H1 (cell line): ENCODE data around the gene ALLC. TPM values are rescaled to one million over a fixed set of nuclear protein-coding genes. Genes with fewer than 3 reads are reported as not detected.

ENCODE experiments used
- CTCF ChIA-PET: fragments of 300-600 bp; sonication (Branson Sonifier 250); formaldehyde crosslinking; loops from one replicate; lab custom pipeline; 2021; ENCODE audit not compliant: partially characterized antibody; lab: Charles Lee
- POLR2A ChIA-PET: fragments of 300-600 bp; sonication (Branson Sonifier 250); formaldehyde crosslinking; loops from one replicate; lab custom pipeline; 2021; ENCODE audit warnings: inconsistent platforms; ENCODE audit not compliant: partially characterized antibody; lab: Charles Lee
- DNase-seq, 2 experiments: peaks; one replicate each; pipeline versions ENCODE4 v3.0.0 to v3.0.0-alpha.2; 2010 to 2022; ENCODE audit warnings: low spot score in 2 of 2, low read depth in 1 of 2, mixed read lengths in 1 of 2
- FAIRE-seq: peaks from 2 replicates; lab custom pipeline; 2011; peaks lifted over from hg19 to GRCh38; lab: Jason Lieb, UNC
- H2AFZ ChIP-seq: 2 replicates; pipeline ENCODE4 v1.8.1; 2012; ENCODE audit warnings: low read length, inconsistent platforms
- H2AK5ac ChIP-seq: 2 replicates; pipeline ENCODE4 v1.6.1; 2013; ENCODE audit warnings: low read depth, low read length
- H2BK120ac ChIP-seq: replicated peaks from 2 replicates; pipeline ENCODE3; 2013; ENCODE audit warnings: low read depth, low read length, inconsistent platforms
- H2BK12ac ChIP-seq: 2 replicates; pipeline ENCODE4 v1.6.1; 2013; ENCODE audit warnings: low read depth, low read length
- H2BK15ac ChIP-seq: 2 replicates; pipeline ENCODE4 v1.6.1; 2013; ENCODE audit warnings: low read length
- H2BK20ac ChIP-seq: 2 replicates; pipeline ENCODE4 v1.6.1; 2013; ENCODE audit warnings: low read length
- H2BK5ac ChIP-seq: 2 replicates; pipeline ENCODE4 v1.6.1; 2013; ENCODE audit warnings: low read depth, low read length
- H3K14ac ChIP-seq: 2 replicates; pipeline ENCODE4 v1.6.1; 2013; ENCODE audit warnings: inconsistent platforms; ENCODE audit not compliant: insufficient read length
- H3K18ac ChIP-seq: 2 replicates; pipeline ENCODE4 v1.6.1; 2013; ENCODE audit warnings: low read length; ENCODE audit errors: extremely low read depth
- H3K23ac ChIP-seq: 2 replicates; pipeline ENCODE4 v1.6.1; 2013; ENCODE audit warnings: inconsistent platforms; ENCODE audit not compliant: insufficient read length
- H3K23me2 ChIP-seq: 2 replicates; pipeline ENCODE4 v1.6.1; 2013; ENCODE audit warnings: low read depth, low read length
- H3K27ac ChIP-seq: 2 replicates; pipeline ENCODE4 v1.6.1; 2011; ENCODE audit warnings: low read depth, low read length, inconsistent platforms
- H3K27me3 ChIP-seq, 4 experiments: replicated peaks in 1 of 4; 1 replicate in 1 of 4; 2 replicates in 3 of 4; pipeline versions ENCODE4 v1.6.1 to v1.8.1; 2011 to 2013; ENCODE audit warnings: low read length in 3 of 4, mild to moderate bottlenecking in 3 of 4, inconsistent platforms in 2 of 4, mixed read lengths in 2 of 4, moderate library complexity in 1 of 4; ENCODE audit not compliant: control insufficient read depth in 3 of 4, insufficient read depth in 3 of 4; ENCODE audit errors: extremely low read depth in 1 of 4
- H3K36me3 ChIP-seq, 4 experiments: 2 replicates each; pipeline versions ENCODE4 v1.6.1 to v1.8.1; 2011 to 2013; ENCODE audit warnings: mild to moderate bottlenecking in 4 of 4, low read length in 3 of 4, moderate library complexity in 2 of 4, control low read depth in 1 of 4, inconsistent platforms in 1 of 4; ENCODE audit not compliant: insufficient read depth in 4 of 4, control insufficient read depth in 2 of 4
- H3K4ac ChIP-seq: replicated peaks from 2 replicates; pipeline ENCODE3; 2013; ENCODE audit warnings: low read length, low read depth, mixed read lengths, inconsistent platforms; ENCODE audit not compliant: insufficient read length
- H3K4me1 ChIP-seq, 4 experiments: replicated peaks in 1 of 4; 1 replicate in 1 of 4; 2 replicates in 3 of 4; pipeline versions ENCODE4 v1.6.1 to v1.8.1; 2011 to 2013; ENCODE audit warnings: low read length in 3 of 4, inconsistent platforms in 2 of 4, mixed read lengths in 1 of 4; ENCODE audit not compliant: insufficient read depth in 4 of 4, control insufficient read depth in 3 of 4
- H3K4me2 ChIP-seq, 2 experiments: 2 replicates each; pipeline versions ENCODE4 v1.6.1 to v1.8.1; 2011 to 2013; ENCODE audit warnings: low read depth in 2 of 2, low read length in 2 of 2, control low read depth in 1 of 2, inconsistent platforms in 1 of 2, mild to moderate bottlenecking in 1 of 2; ENCODE audit not compliant: insufficient read depth in 1 of 2
- H3K4me3 ChIP-seq, 4 experiments: fragments of 200-600, 300-600 bp in 1 of 4; sonication (generic), shearing (Covaris generic), sonication (Bioruptor Twin) in 1 of 4; 2 replicates each; pipeline versions ENCODE4 v1.5.1 to v1.8.1; 2011 to 2016; ENCODE audit warnings: low read length in 4 of 4, low read depth in 3 of 4, control low read depth in 2 of 4, inconsistent platforms in 2 of 4, mild to moderate bottlenecking in 2 of 4, mixed read lengths in 1 of 4, moderate library complexity in 1 of 4; ENCODE audit not compliant: insufficient read depth in 2 of 4; ENCODE audit errors: extremely low read depth in 1 of 4
- H3K56ac ChIP-seq: replicated peaks from 2 replicates; pipeline ENCODE3; 2013; ENCODE audit warnings: low read depth, mild to moderate bottlenecking, mixed read lengths, low read length, inconsistent platforms; ENCODE audit not compliant: insufficient read length
- H3K79me1 ChIP-seq: 2 replicates; pipeline ENCODE4 v1.6.1; 2013; ENCODE audit warnings: low read depth, low read length, control low read depth
- H3K79me2 ChIP-seq, 2 experiments: 2 replicates each; pipeline versions ENCODE4 v1.6.1 to v1.8.1; 2012 to 2013; ENCODE audit warnings: low read length in 2 of 2, mild to moderate bottlenecking in 2 of 2, inconsistent platforms in 1 of 2; ENCODE audit not compliant: insufficient read depth in 2 of 2, control insufficient read depth in 1 of 2
- H3K9ac ChIP-seq, 4 experiments: replicated peaks in 1 of 4; 1 replicate in 1 of 4; 2 replicates in 3 of 4; pipeline versions ENCODE4 v1.6.1 to v1.8.1; 2011 to 2013; ENCODE audit warnings: low read depth in 3 of 4, low read length in 3 of 4, control low read depth in 2 of 4, mild to moderate bottlenecking in 2 of 4, moderate library complexity in 2 of 4, inconsistent platforms in 1 of 4; ENCODE audit errors: extremely low read depth in 1 of 4
- H3K9me3 ChIP-seq, 2 experiments: 2 replicates each; pipeline versions ENCODE4 v1.6.1 to v1.8.1; 2012 to 2013; ENCODE audit warnings: mild to moderate bottlenecking in 2 of 2, moderate library complexity in 2 of 2, control low read depth in 1 of 2, inconsistent platforms in 1 of 2, low read depth in 1 of 2, low read length in 1 of 2, mixed read lengths in 1 of 2; ENCODE audit not compliant: insufficient read depth in 2 of 2
- H4K20me1 ChIP-seq, 2 experiments: replicated peaks in 1 of 2; 2 replicates each; pipeline versions ENCODE3 to v1.8.1; 2011 to 2013; ENCODE audit warnings: inconsistent platforms in 2 of 2, low read length in 2 of 2, mild to moderate bottlenecking in 1 of 2; ENCODE audit not compliant: insufficient read depth in 2 of 2, control insufficient read depth in 1 of 2
- H4K5ac ChIP-seq: 2 replicates; pipeline ENCODE4 v1.6.1; 2013; ENCODE audit warnings: low read length, low read depth, mixed read lengths, inconsistent platforms; ENCODE audit not compliant: insufficient read length
- H4K8ac ChIP-seq: 2 replicates; pipeline ENCODE4 v1.8.0; 2013; ENCODE audit warnings: mild to moderate bottlenecking, moderate library complexity, low read length, inconsistent platforms; ENCODE audit not compliant: insufficient read depth; ENCODE audit errors: extremely low read depth
- H4K91ac ChIP-seq: replicated peaks from 2 replicates; pipeline ENCODE3; 2013; ENCODE audit warnings: low read length, mixed read lengths, inconsistent platforms; ENCODE audit not compliant: insufficient read length
- BACH1 ChIP-seq: IDR thresholded peaks from 2 replicates; pipeline ENCODE4 v1.6.1; 2012; ENCODE audit warnings: low read length, improper control_type of control experiment
- CBX8 ChIP-seq: fragments of 300-800, 300-1000 bp; sonication (generic); IDR thresholded peaks from 2 replicates; pipeline ENCODE4 v1.7.1; 2016; ENCODE audit warnings: low read depth, low read length, borderline replicate concordance
- EP300 ChIP-seq, 2 experiments: IDR thresholded peaks; 1 replicate in 1 of 2; 2 replicates in 1 of 2; pipeline ENCODE4 v1.6.1; 2011 to 2012; ENCODE audit warnings: low read depth in 2 of 2, low read length in 2 of 2, mild to moderate bottlenecking in 2 of 2, borderline replicate concordance in 1 of 2, inconsistent platforms in 1 of 2, moderate library complexity in 1 of 2
- GABPA ChIP-seq: IDR thresholded peaks from 2 replicates; pipeline ENCODE4 v1.6.1; 2011; ENCODE audit warnings: mild to moderate bottlenecking, low read length, moderate library complexity, borderline replicate concordance; ENCODE audit not compliant: insufficient read depth
- HDAC2 ChIP-seq, 2 experiments: fragments of 300-600 bp in 1 of 2; sonication (generic) in 1 of 2; IDR thresholded peaks; 2 replicates each; pipeline ENCODE4 v1.6.1; 2011 to 2012; ENCODE audit warnings: low read depth in 2 of 2, low read length in 2 of 2, mild to moderate bottlenecking in 2 of 2, moderate library complexity in 2 of 2, borderline replicate concordance in 1 of 2, inconsistent platforms in 1 of 2
- MAX ChIP-seq: IDR thresholded peaks from 2 replicates; pipeline ENCODE4 v1.6.1; 2012; ENCODE audit warnings: inconsistent platforms
- NRF1 ChIP-seq: IDR thresholded peaks from 2 replicates; pipeline ENCODE4 v1.6.1; 2011; ENCODE audit warnings: mild to moderate bottlenecking, low read depth, low read length, improper control_type of control experiment
- POU5F1 ChIP-seq: IDR thresholded peaks from 2 replicates; pipeline ENCODE4 v1.6.1; 2011; ENCODE audit warnings: low read depth, mild to moderate bottlenecking, low read length, moderate library complexity
- RBBP5 ChIP-seq: IDR thresholded peaks from 2 replicates; pipeline ENCODE4 v1.7.1; 2012; ENCODE audit warnings: low read depth, mild to moderate bottlenecking, inconsistent platforms, low read length, moderate library complexity, borderline replicate concordance
- SIN3A ChIP-seq, 2 experiments: IDR thresholded peaks in 1 of 2; conservative IDR thresholded peaks in 1 of 2; 2 replicates each; pipeline ENCODE4 v1.6.1; 2011 to 2012; ENCODE audit warnings: low read length in 2 of 2, improper control_type of control experiment in 1 of 2, low read depth in 1 of 2, mild to moderate bottlenecking in 1 of 2
- SIX5 ChIP-seq: IDR thresholded peaks from 2 replicates; pipeline ENCODE4 v1.6.1; 2011; ENCODE audit warnings: mild to moderate bottlenecking, low read depth, low read length
- SP4 ChIP-seq: IDR thresholded peaks from 2 replicates; pipeline ENCODE4 v1.6.1; 2012; ENCODE audit warnings: low read length, inconsistent platforms
- TAF1 ChIP-seq: IDR thresholded peaks from 2 replicates; pipeline ENCODE4 v1.6.1; 2011; ENCODE audit warnings: mild to moderate bottlenecking, low read depth, low read length
- TAF7 ChIP-seq: optimal IDR thresholded peaks from 2 replicates; pipeline ENCODE3; 2011; ENCODE audit warnings: low read depth, mild to moderate bottlenecking, inconsistent platforms, low read length, moderate library complexity, borderline replicate concordance
- WGBS, 2 experiments: shearing (Covaris generic) in 1 of 2; methylation state at CpG; one replicate each; pipeline versions ENCODE4 v1.1.6 to v1.1.7; 2013 to 2015; ENCODE audit warnings: low lambda C conversion rate in 2 of 2, mixed read lengths in 2 of 2, inconsistent platforms in 1 of 2, low coverage in 1 of 2, missing lambda C conversion rate in 1 of 2; ENCODE audit not compliant: insufficient replicate concordance in 2 of 2, insufficient coverage in 1 of 2, insufficient read length in 1 of 2; ENCODE audit errors: extremely low coverage in 1 of 2, missing lambda C conversion rate in 1 of 2; 5-methylcytosine and 5-hydroxymethylcytosine counted together
- polyA plus RNA-seq, 7 experiments: library from polyadenylated mRNA; depleted of rRNA in 3 of 7; stranded (reverse) in 5 of 7; unstranded in 2 of 7; fragments of >200 nt in 5 of 7; fragments of 200-250 nt in 2 of 7; gene quantifications; 1 replicate in 5 of 7; 2 replicates in 1 of 7; 4 replicates in 1 of 7; pipeline versions ENCODE4 v1.2.1 to v1.2.3, GENCODE V29; 2011 to 2013; ENCODE audit warnings: missing spikeins in 2 of 7, mixed read lengths in 2 of 7
- total RNA-seq: library from RNA; stranded (reverse); fragmentation: NEBNext Ultra II Directional; extraction: Animal tissue kit (Norgen Biotek cat#: 25700); gene quantifications from 2 replicates; pipeline ENCODE4 v1.2.1, GENCODE V29; 2021

The ALLC gene
- total and polyA plus RNA-seq, 2 of the 8 experiments (the other 6 are each of a cell fraction or from before 2014, with no cell fraction given) = not detected

GRCh38 chr2:3739313-3739712 lies 81.3 kb downstream of the ALLC start:
- H3K4ac ChIP-seq = no peak overlapping the region
- H3K14ac ChIP-seq = no peak overlapping the region
- no peak overlapping the region for H3K4me3 ChIP-seq
- peaks cover 0 to 4% of the 10 kb centered on the region in 2 experiments; a peak in 1 of 4 replicates for H3K9me3 ChIP-seq
- H3K4me1 ChIP-seq = no peaks in the 10 kb centered on the region
- H3K79me2 ChIP-seq = no peaks in the 10 kb centered on the region
- no peak overlapping the region for H2BK15ac ChIP-seq
- no peak overlapping the region for H2BK12ac ChIP-seq
- no peak overlapping the region for H3K4me2 ChIP-seq
- no peaks in the 10 kb centered on the region for H3K23me2 ChIP-seq
- no peaks in the 10 kb centered on the region; a peak in 1 of 7 replicates for H3K27me3 ChIP-seq
- H2AFZ ChIP-seq = no peak overlapping the region
- H4K20me1 ChIP-seq = no peaks in the 10 kb centered on the region
- no peaks in the 10 kb centered on the region for H3K36me3 ChIP-seq
- DNase-seq (no peak), FAIRE-seq (no peak)
- no peak overlapping the region for H3K23ac ChIP-seq
- ChIA-PET CTCF (interaction anchor here (1.0 to 9.8 kb wide), 10 partner anchors 10 to 630 kb away, joined by 3 to 79 read pairs (median 6); no protein-coding TSS in a partner anchor), POLR2A (no interaction called here)
- H2AK5ac ChIP-seq = no peak overlapping the region
- H4K91ac ChIP-seq = no peak overlapping the region
- no peak overlapping the region for H3K18ac ChIP-seq
- H3K79me1 ChIP-seq = no peaks in the 10 kb centered on the region
- H3K56ac ChIP-seq = no peak overlapping the region
- no peak overlapping the region for H2BK5ac ChIP-seq
- no peak overlapping the region for H3K9ac ChIP-seq
- no peak overlapping the region for H2BK20ac ChIP-seq
- H4K5ac ChIP-seq = no peak overlapping the region
- no peak overlapping the region for H2BK120ac ChIP-seq
- H4K8ac ChIP-seq = peak overlapping the region; percentile 63; the same call in 1 of the 2 replicates
- WGBS, 2 experiments = 91% methylated on average over 15 of the region's 19 CpGs; no CpG with 5 or more reads in 1 of the 2 experiments
- H3K27ac ChIP-seq = no peak overlapping the region
- TF ChIP-seq NRF1 = no peak
- no peak for TF ChIP-seq TAF7
- no peak for TF ChIP-seq MAX
- TF ChIP-seq HDAC2 (IDR thresholded peaks at IDR 0.05; ENCODE audit: borderline replicate concordance in 1 of 2, low read depth in 2 of 2, low read length in 2 of 2) = no peak
- TF ChIP-seq RBBP5 = no peak
- TF ChIP-seq EP300 (IDR thresholded peaks at IDR 0.05; ENCODE audit: borderline replicate concordance in 1 of 2, low read depth in 2 of 2, low read length in 2 of 2) = no peak
- TF ChIP-seq GABPA = no peak
- TF ChIP-seq SIX5 = no peak
- TF ChIP-seq SP4 = no peak
- TF ChIP-seq TAF1 = no peak
- TF ChIP-seq CBX8 = no peak
- no peak for TF ChIP-seq BACH1
- no peak for TF ChIP-seq POU5F1
- no peak for TF ChIP-seq SIN3A (conservative IDR thresholded peaks at IDR 0.05 in 1 of 2, IDR thresholded peaks at IDR 0.05 in 1 of 2; ENCODE audit: low read depth in 1 of 2, low read length in 2 of 2)
